Loucy (cell line): ENCODE measurements around the gene CCR1.
A peak's percentile ranks its signal among the peaks of the same experiment; 100 is the strongest.
"Not testable (repeated sequence)": the region's sequence is repeated elsewhere in the genome, so short reads cannot be mapped to it uniquely, and the experiment has no call there.

Experiments
- H2AFZ ChIP-seq: fragments of 200-600 bp; sonication (generic); 2 replicates; pipeline ENCODE4 v1.6.0; 2016; ENCODE audit warnings: antibody characterized with exemption, mild to moderate bottlenecking, low read length, moderate library complexity
- H3F3A ChIP-seq: fragments of 200-600 bp; 2 replicates; pipeline ENCODE4 v1.6.0; 2016; ENCODE audit warnings: antibody characterized with exemption, low read depth, mild to moderate bottlenecking
- H3K27me3 ChIP-seq: fragments of 200-600 bp; sonication (generic); 2 replicates; pipeline ENCODE4 v1.6.1; 2014; ENCODE audit warnings: low read length, mild to moderate bottlenecking; ENCODE audit not compliant: insufficient read depth, poor library complexity, severe bottlenecking
- H3K36me3 ChIP-seq: fragments of 200-600 bp; sonication (generic); 2 replicates; pipeline ENCODE4 v1.6.1; 2016; ENCODE audit warnings: low read length; ENCODE audit not compliant: insufficient read depth
- H3K4me1 ChIP-seq: fragments of 200-600 bp; sonication (generic); 2 replicates; pipeline ENCODE4 v1.5.1; 2014; ENCODE audit warnings: low read length, mild to moderate bottlenecking; ENCODE audit not compliant: insufficient read depth, poor library complexity, severe bottlenecking
- H3K4me2 ChIP-seq: fragments of 200-600 bp; sonication (generic); 2 replicates; pipeline ENCODE4 v1.6.0; 2014; ENCODE audit warnings: antibody characterized with exemption, low read length, low read depth, mild to moderate bottlenecking; ENCODE audit not compliant: poor library complexity, severe bottlenecking
- H3K4me3 ChIP-seq: fragments of 200-600 bp; sonication (generic); 2 replicates; pipeline ENCODE4 v1.5.1; 2014; ENCODE audit warnings: low read length, mild to moderate bottlenecking, mixed read lengths; ENCODE audit not compliant: poor library complexity, severe bottlenecking
- H3K79me2 ChIP-seq: fragments of 200-600 bp; sonication (generic); 2 replicates; pipeline ENCODE4 v1.6.1; 2014; ENCODE audit warnings: low read length; ENCODE audit not compliant: insufficient read depth
- H3K9ac ChIP-seq: fragments of 200-600 bp; sonication (generic); 2 replicates; pipeline ENCODE4 v1.6.0; 2014; ENCODE audit warnings: mild to moderate bottlenecking, low read depth, low read length, moderate library complexity; ENCODE audit not compliant: poor library complexity, severe bottlenecking
- H3K9me2 ChIP-seq: fragments of 200-600 bp; sonication (generic); replicated peaks from 2 replicates; pipeline ENCODE4 v1.6.1; 2016; ENCODE audit warnings: low read depth, low read length, mixed read lengths
- H3K9me3 ChIP-seq: fragments of 200-600 bp; sonication (generic); 2 replicates; pipeline ENCODE4 v1.6.1; 2014; ENCODE audit warnings: mild to moderate bottlenecking, antibody characterized with exemption, low read length, low read depth; ENCODE audit not compliant: insufficient read depth
- H4K20me1 ChIP-seq: fragments of 200-600 bp; sonication (generic); 2 replicates; pipeline ENCODE4 v1.6.0; 2014; ENCODE audit warnings: antibody characterized with exemption, low read length, mild to moderate bottlenecking; ENCODE audit not compliant: insufficient read depth, poor library complexity, severe bottlenecking
- CTCF ChIP-seq: fragments of 200-600 bp; sonication (generic); conservative IDR thresholded peaks from 2 replicates; pipeline ENCODE4 v1.5.1; 2014; ENCODE audit warnings: mild to moderate bottlenecking, antibody characterized with exemption, low read length
- EZH2phosphoT487 ChIP-seq: fragments of 200-600 bp; IDR thresholded peaks from 2 replicates; pipeline ENCODE4 v1.6.1; 2018; ENCODE audit warnings: antibody characterized with exemption, mild to moderate bottlenecking, moderate library complexity, borderline replicate concordance

Gene CCR1

GRCh38 chr3:46209053-46209452 is 940 bp upstream of the CCR1 start:
- no peak overlapping the region for H3K4me3 ChIP-seq
- no peaks in the 10 kb centered on the region for H3K9me3 ChIP-seq
- H4K20me1 ChIP-seq: no peaks in the 10 kb centered on the region
- H3F3A ChIP-seq: no peaks in the 10 kb centered on the region
- H3K36me3 ChIP-seq: no peaks in the 10 kb centered on the region
- H2AFZ ChIP-seq: 0 out of 2 replicates have a peak overlapping the region, but pooled peaks have one; percentile 89
- no peaks in the 10 kb centered on the region for H3K27me3 ChIP-seq
- H3K9me2 ChIP-seq: no peaks in the 10 kb centered on the region
- no peak overlapping the region for H3K4me2 ChIP-seq
- H3K4me1 ChIP-seq: peaks cover 45% of the 10 kb centered on the region
- H3K9ac ChIP-seq: no peak overlapping the region
- peaks cover 6% of the 10 kb centered on the region; the same call in 1 of the 2 replicates for H3K79me2 ChIP-seq
- TF ChIP-seq CTCF (no peak), EZH2phosphoT487 (no peak)

GRCh38 chr3:46207514-46207913 is 599 bp downstream of the CCR1 start:
- H4K20me1 ChIP-seq, H3K9me2 ChIP-seq, H3K27me3 ChIP-seq, H3F3A ChIP-seq, H3K79me2 ChIP-seq, H3K9me3 ChIP-seq, H3K36me3 ChIP-seq: not testable (repeated sequence)
- H3K4me2 ChIP-seq: peak overlapping the region; percentile 63
- H2AFZ ChIP-seq: 0 out of 2 replicates have a peak overlapping the region, but pooled peaks have one; percentile 89
- peak overlapping the region; percentile 59 for H3K4me3 ChIP-seq
- peak overlapping the region; percentile 45 for H3K9ac ChIP-seq
- peaks cover 30% of the 10 kb centered on the region for H3K4me1 ChIP-seq

GRCh38 chr3:46206282-46207015 is 1.7 kb downstream of the CCR1 start:
- Histone ChIP-seq H3K4me2 (peak overlapping the region; percentile 63), H3K4me1 (peaks cover 28% of the 10 kb centered on the region), H4K20me1 (no peaks in the 10 kb centered on the region), H3K9ac (peak overlapping the region; percentile 45), H3K9me2 (no peaks in the 10 kb centered on the region), H3K79me2 (peaks cover 6% of the 10 kb centered on the region; the same call in 1 of the 2 replicates), H3F3A (no peaks in the 10 kb centered on the region), H2AFZ (no peak overlapping the region), H3K9me3 (no peaks in the 10 kb centered on the region), H3K36me3 (no peaks in the 10 kb centered on the region), H3K27me3 (no peaks in the 10 kb centered on the region), H3K4me3 (peak overlapping the region; percentile 59)
- TF ChIP-seq EZH2phosphoT487 (no peak), CTCF (no peak)
